Memory B cell (primary cell): ENCODE measurements around the gene MUC20.
"Not testable (repeated sequence)": the region's sequence is repeated elsewhere in the genome, so short reads cannot be mapped to it uniquely, and the experiment has no call there.

Source experiments
- ATAC-seq: fragments of 150-1000 bp; cut with Tn5 transposase; 2 replicates; pipeline ENCODE4 v1.10.0; 2021; ENCODE audit warnings: low read depth, mild to moderate bottlenecking, moderate library complexity
- DNase-seq, 2 donors: peaks; one replicate each; pipeline ENCODE4 v3.0.0; 2022; ENCODE audit warnings: low spot score in 2 of 2
- H3K27ac Mint-ChIP-seq: one replicate; pipeline ENCODE4 v1.8.0; 2022; ENCODE audit warnings: mild to moderate bottlenecking, moderate library complexity, mixed read lengths
- H3K27me3 Mint-ChIP-seq: one replicate; pipeline ENCODE4 v1.8.0; 2022; ENCODE audit warnings: mixed read lengths
- H3K36me3 Mint-ChIP-seq: one replicate; pipeline ENCODE4 v1.8.0; 2022; ENCODE audit warnings: mild to moderate bottlenecking, mixed read lengths
- H3K4me1 Mint-ChIP-seq: one replicate; pipeline ENCODE4 v1.8.0; 2022; ENCODE audit warnings: mixed read lengths
- H3K4me3 Mint-ChIP-seq: one replicate; pipeline ENCODE4 v1.8.0; 2022; ENCODE audit warnings: mild to moderate bottlenecking, moderate library complexity, mixed read lengths
- H3K9me3 Mint-ChIP-seq: one replicate; pipeline ENCODE4 v1.8.0; 2022; ENCODE audit warnings: mixed read lengths

The MUC20 gene

GRCh38 chr3:195766671-195767070 is 45.9 kb downstream of the MUC20 start:
- H3K27ac Mint-ChIP-seq, result no peak overlapping the region

GRCh38 chr3:195767792-195768191 is 47.0 kb downstream of the MUC20 start:
- DNase-seq (no peak), ATAC-seq (no peak)
- Mint-ChIP-seq H3K4me3 (no peak overlapping the region), H3K27ac (peak overlapping the region; percentile 45), H3K9me3 (no peaks in the 10 kb centered on the region), H3K27me3 (peaks cover 15% of the 10 kb centered on the region), H3K36me3 (no peaks in the 10 kb centered on the region), H3K4me1 (peaks cover under 1% of the 10 kb centered on the region)

More at GRCh38 chr3:195766671-195767070, 45.9 kb downstream of the MUC20 start:
- Mint-ChIP-seq H3K27me3 (peaks cover 10% of the 10 kb centered on the region), H3K4me3 (no peak overlapping the region), H3K36me3 (no peaks in the 10 kb centered on the region), H3K4me1 (no peaks in the 10 kb centered on the region), H3K9me3 (no peaks in the 10 kb centered on the region)
- ATAC-seq (no peak), DNase-seq (no peak)

- Mint-ChIP-seq H3K4me1 (peaks cover 3% of the 10 kb centered on the region), H3K9me3 (no peaks in the 10 kb centered on the region), H3K4me3 (no peak overlapping the region), H3K27ac (peak overlapping the region; percentile 45), H3K36me3 (no peaks in the 10 kb centered on the region), H3K27me3 (peaks cover 19% of the 10 kb centered on the region)
- no peak for DNase-seq
- no peak for ATAC-seq
These were observed 47.6 kb downstream of the MUC20 start for GRCh38 chr3:195768414-195768813.

GRCh38 chr3:195768831-195769303 is 48.1 kb downstream of the MUC20 start:
- Mint-ChIP-seq H3K9me3 (no peaks in the 10 kb centered on the region), H3K36me3 (no peaks in the 10 kb centered on the region), H3K4me3 (no peak overlapping the region), H3K27me3 (peaks cover 18% of the 10 kb centered on the region), H3K4me1 (peaks cover 3% of the 10 kb centered on the region), H3K27ac (no peak overlapping the region)
- ATAC-seq (no peak), DNase-seq (no peak)

- ATAC-seq (no peak), DNase-seq (no peak)
- peaks cover 12% of the 10 kb centered on the region for H3K27me3 Mint-ChIP-seq
- H3K9me3 Mint-ChIP-seq, result no peaks in the 10 kb centered on the region
- H3K36me3 Mint-ChIP-seq, result no peaks in the 10 kb centered on the region
- H3K27ac Mint-ChIP-seq, result no peak overlapping the region
- peaks cover 3% of the 10 kb centered on the region for H3K4me1 Mint-ChIP-seq
- H3K4me3 Mint-ChIP-seq, result no peak overlapping the region
These were observed 48.8 kb downstream of the MUC20 start for GRCh38 chr3:195769551-195769950.

- no peak for ATAC-seq
- Mint-ChIP-seq H3K36me3 (no peaks in the 10 kb centered on the region), H3K27me3 (peaks cover 11% of the 10 kb centered on the region), H3K4me3 (no peak overlapping the region), H3K9me3 (no peaks in the 10 kb centered on the region), H3K27ac (no peak overlapping the region), H3K4me1 (peaks cover 3% of the 10 kb centered on the region)
- no peak for DNase-seq
These were observed 49.5 kb downstream of the MUC20 start for GRCh38 chr3:195770081-195770840.

- H3K27me3 Mint-ChIP-seq, result peaks cover 11% of the 10 kb centered on the region
- H3K4me1 Mint-ChIP-seq, H3K27ac Mint-ChIP-seq, ATAC-seq, H3K9me3 Mint-ChIP-seq, DNase-seq, H3K4me3 Mint-ChIP-seq, H3K36me3 Mint-ChIP-seq: not testable (repeated sequence)
These were observed 50.3 kb downstream of the MUC20 start for GRCh38 chr3:195770841-195771645.

GRCh38 chr3:195771646-195772300 is 51.0 kb downstream of the MUC20 start:
- Mint-ChIP-seq H3K4me3 (no peak overlapping the region), H3K27me3 (peaks cover 11% of the 10 kb centered on the region), H3K27ac (no peak overlapping the region), H3K9me3 (peaks cover 2% of the 10 kb centered on the region), H3K4me1 (peaks cover 3% of the 10 kb centered on the region), H3K36me3 (no peaks in the 10 kb centered on the region)
- ATAC-seq, result no peak
- no peak for DNase-seq

GRCh38 chr3:195773956-195774537 is 53.3 kb downstream of the MUC20 start:
- H3K4me3 Mint-ChIP-seq, result no peak overlapping the region
- ATAC-seq (no peak), DNase-seq (no peak)
- peaks cover 9% of the 10 kb centered on the region for H3K4me1 Mint-ChIP-seq
- no peak overlapping the region for H3K27ac Mint-ChIP-seq
- no peaks in the 10 kb centered on the region for H3K36me3 Mint-ChIP-seq
- H3K9me3 Mint-ChIP-seq, result peaks cover 3% of the 10 kb centered on the region
- peaks cover 11% of the 10 kb centered on the region for H3K27me3 Mint-ChIP-seq

GRCh38 chr3:195774917-195775316 is 54.1 kb downstream of the MUC20 start:
- Mint-ChIP-seq H3K4me1 (peaks cover 9% of the 10 kb centered on the region), H3K9me3 (peaks cover 3% of the 10 kb centered on the region), H3K4me3 (no peak overlapping the region), H3K27me3 (peaks cover 11% of the 10 kb centered on the region), H3K36me3 (no peaks in the 10 kb centered on the region), H3K27ac (no peak overlapping the region)
- no peak for DNase-seq
- no peak for ATAC-seq

GRCh38 chr3:195777975-195778374 is 57.2 kb downstream of the MUC20 start:
- DNase-seq (no peak), ATAC-seq (no peak)
- Mint-ChIP-seq H3K4me1 (peaks cover 31% of the 10 kb centered on the region), H3K9me3 (peaks cover 25% of the 10 kb centered on the region), H3K4me3 (no peak overlapping the region), H3K36me3 (no peaks in the 10 kb centered on the region), H3K27ac (peak overlapping the region; percentile 38), H3K27me3 (peaks cover 24% of the 10 kb centered on the region)

GRCh38 chr3:195781236-195781635 is 60.5 kb downstream of the MUC20 start:
- H3K27ac Mint-ChIP-seq, H3K4me3 Mint-ChIP-seq, ATAC-seq, DNase-seq: not testable (repeated sequence)
- Mint-ChIP-seq H3K4me1 (peaks cover 57% of the 10 kb centered on the region), H3K9me3 (peaks cover 47% of the 10 kb centered on the region), H3K27me3 (peaks cover 43% of the 10 kb centered on the region), H3K36me3 (peaks cover 14% of the 10 kb centered on the region)
